ENCODE results near the gene HABP4. TPM values are rescaled to one million over a fixed set of nuclear protein-coding genes. Genes with fewer than 3 reads are reported as not detected.

HABP4 gene
- total RNA-seq, 1 donor from 2014 or later = 41.2 TPM

- no peak for DNase-seq (ENCODE audit: low read depth)
- no peak overlapping the region for H3K4me3 ChIP-seq (ENCODE audit: low read depth, low read length)
- TF ChIP-seq CTCF (conservative IDR thresholded peaks at IDR 0.05; ENCODE audit: low read depth, low read length) = no peak
Measured at GRCh38 chr9:96459268-96460007, 9.5 kb downstream of the HABP4 start.

DNA sequence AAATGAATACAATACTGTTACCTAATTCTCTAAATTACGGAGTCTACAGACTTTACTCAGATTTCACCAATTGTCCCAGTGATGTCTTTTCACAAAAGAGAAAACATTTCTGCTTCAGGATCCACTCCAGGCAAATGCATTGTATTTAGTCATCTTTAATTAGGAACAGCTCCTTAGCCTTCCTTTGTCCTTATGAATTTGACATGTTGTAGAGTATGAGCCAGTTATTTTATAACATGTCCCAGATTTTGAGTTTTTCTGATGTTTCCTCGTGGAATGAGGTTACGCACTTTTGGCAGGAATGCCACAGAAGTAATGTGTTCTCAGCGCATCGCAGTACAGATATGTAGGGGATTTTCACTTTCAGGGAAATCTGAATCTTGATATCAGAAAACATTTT lies 10.5 kb downstream of the HABP4 start:
- DNase-seq (ENCODE audit: low read depth) = no peak
- no peak for TF ChIP-seq CTCF (conservative IDR thresholded peaks at IDR 0.05; ENCODE audit: low read depth, low read length)
- H3K4me3 ChIP-seq (ENCODE audit: low read depth, low read length) = no peak overlapping the region

- DNase-seq (ENCODE audit: low read depth) = no peak
- no peak for TF ChIP-seq CTCF (conservative IDR thresholded peaks at IDR 0.05; ENCODE audit: low read depth, low read length)
- no peak overlapping the region for H3K4me3 ChIP-seq (ENCODE audit: low read depth, low read length)
Measured at GRCh38 chr9:96460882-96461281, 10.9 kb downstream of the HABP4 start.

- no peak overlapping the region for H3K4me3 ChIP-seq (ENCODE audit: low read depth, low read length)
- no peak for TF ChIP-seq CTCF (conservative IDR thresholded peaks at IDR 0.05; ENCODE audit: low read depth, low read length)
- no peak for DNase-seq (ENCODE audit: low read depth)
Measured at GRCh38 chr9:96461336-96461735, 11.4 kb downstream of the HABP4 start.

- H3K4me3 ChIP-seq (ENCODE audit: low read depth, low read length) = no peak overlapping the region
- no peak for DNase-seq (ENCODE audit: low read depth)
- TF ChIP-seq CTCF (conservative IDR thresholded peaks at IDR 0.05; ENCODE audit: low read depth, low read length) = no peak
Measured at GRCh38 chr9:96462541-96462940, 12.6 kb downstream of the HABP4 start.

DNA sequence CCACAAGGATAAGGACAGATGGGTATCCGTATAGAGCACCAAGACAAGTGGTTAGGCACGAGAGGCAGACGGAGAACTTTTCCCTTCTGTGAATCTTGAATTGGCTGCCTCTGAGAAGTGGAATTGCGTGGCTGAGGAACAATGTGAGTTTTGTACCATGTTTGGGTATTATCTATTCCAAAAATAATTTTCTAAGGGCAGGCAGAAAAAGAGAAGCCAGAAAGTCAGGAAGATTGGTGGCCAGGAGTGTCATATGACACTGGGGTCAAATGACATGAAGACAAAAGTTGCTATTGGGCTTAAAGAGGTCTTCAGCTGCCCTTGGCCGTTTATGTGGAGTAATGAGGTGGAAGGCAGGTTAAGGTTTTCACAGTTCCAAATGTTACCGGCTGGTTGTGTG lies 14.5 kb downstream of the HABP4 start:
- TF ChIP-seq CTCF (conservative IDR thresholded peaks at IDR 0.05; ENCODE audit: low read depth, low read length) = no peak
- no peak for DNase-seq (ENCODE audit: low read depth)
- H3K4me3 ChIP-seq (ENCODE audit: low read depth, low read length) = no peak overlapping the region

DNA sequence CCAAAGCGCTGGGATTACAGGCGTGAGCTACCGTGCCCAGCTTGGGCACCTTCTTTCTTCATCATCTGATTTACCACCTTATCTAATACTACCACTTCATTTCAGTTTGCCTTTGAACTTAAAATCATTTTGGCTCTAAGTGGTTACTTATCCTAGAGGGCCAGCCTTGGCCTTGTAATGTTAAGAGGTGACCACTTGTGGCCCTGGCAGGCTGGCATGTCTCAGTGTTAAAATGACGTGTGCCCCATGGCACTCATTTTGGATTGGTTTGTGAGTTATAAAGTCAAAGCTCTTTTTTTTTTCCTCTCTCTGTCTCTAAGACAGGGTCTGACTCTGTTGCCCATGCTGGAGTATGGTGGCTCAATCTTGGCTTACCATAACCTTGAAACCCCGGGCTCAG lies 17.8 kb downstream of the HABP4 start:
- TF ChIP-seq CTCF (conservative IDR thresholded peaks at IDR 0.05; ENCODE audit: low read depth, low read length) = no peak
- DNase-seq (ENCODE audit: low read depth) = no peak
- H3K4me3 ChIP-seq (ENCODE audit: low read depth, low read length) = no peak overlapping the region
